C4-2B (cell line): ENCODE results near the gene MYO1C.

ENCODE experiments used
- ZFX ChIP-seq: fragments of 450-650 bp; IDR thresholded peaks from 2 replicates; pipeline ENCODE4 v1.6.1; 2017
- TF ChIP-seq, protein P1 (sequence below): fragments of 450-650 bp; conservative IDR thresholded peaks from 2 replicates; pipeline ENCODE4 v1.5.1; 2017; ENCODE audit warnings: mild to moderate bottlenecking

GRCh38 chr17:1511756-1512321 is 19.4 kb upstream of the MYO1C start:
- TF ChIP-seq, protein P1, sequence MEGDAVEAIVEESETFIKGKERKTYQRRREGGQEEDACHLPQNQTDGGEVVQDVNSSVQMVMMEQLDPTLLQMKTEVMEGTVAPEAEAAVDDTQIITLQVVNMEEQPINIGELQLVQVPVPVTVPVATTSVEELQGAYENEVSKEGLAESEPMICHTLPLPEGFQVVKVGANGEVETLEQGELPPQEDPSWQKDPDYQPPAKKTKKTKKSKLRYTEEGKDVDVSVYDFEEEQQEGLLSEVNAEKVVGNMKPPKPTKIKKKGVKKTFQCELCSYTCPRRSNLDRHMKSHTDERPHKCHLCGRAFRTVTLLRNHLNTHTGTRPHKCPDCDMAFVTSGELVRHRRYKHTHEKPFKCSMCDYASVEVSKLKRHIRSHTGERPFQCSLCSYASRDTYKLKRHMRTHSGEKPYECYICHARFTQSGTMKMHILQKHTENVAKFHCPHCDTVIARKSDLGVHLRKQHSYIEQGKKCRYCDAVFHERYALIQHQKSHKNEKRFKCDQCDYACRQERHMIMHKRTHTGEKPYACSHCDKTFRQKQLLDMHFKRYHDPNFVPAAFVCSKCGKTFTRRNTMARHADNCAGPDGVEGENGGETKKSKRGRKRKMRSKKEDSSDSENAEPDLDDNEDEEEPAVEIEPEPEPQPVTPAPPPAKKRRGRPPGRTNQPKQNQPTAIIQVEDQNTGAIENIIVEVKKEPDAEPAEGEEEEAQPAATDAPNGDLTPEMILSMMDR = no peak
- no peak for TF ChIP-seq ZFX
